GM12878 (cell line): ENCODE data around the gene RRP12. TPM values are rescaled to one million over a fixed set of nuclear protein-coding genes. Genes with fewer than 3 reads are reported as not detected.

Source experiments
- ATAC-seq: fragments of 200-7000 bp; cut with Tn5 transposase; 3 replicates; pipeline ENCODE4 v1.9.1; 2020; ENCODE audit warnings: mild to moderate bottlenecking, moderate library complexity
- BruUV-seq: library from RNA; stranded (reverse); fragments of 400-500 nt; replicated peaks from 2 replicates; lab custom pipeline; 2021; lab: Mats Ljungman, UMichigan
- CTCF ChIA-PET: fragments of 300-600 bp; sonication (Branson Sonifier 250); formaldehyde crosslinking; extraction: SDS; loops from one replicate; lab custom pipeline; 2021; ENCODE audit warnings: inconsistent platforms; lab: Yijun Ruan, JAX
- POLR2A ChIA-PET: fragments of 350-600 bp; formaldehyde crosslinking; extraction: SDS; loops from one replicate; lab custom pipeline; 2021; ENCODE audit warnings: inconsistent platforms; lab: Charles Lee
- RAD21 ChIA-PET: fragments of 300-600 bp; sonication (Branson Sonifier 250); formaldehyde crosslinking; loops from one replicate; lab custom pipeline; 2023; ENCODE audit warnings: antibody characterized with exemption; ENCODE audit not compliant: unreplicated experiment; lab: Charles Lee
- SMC1A ChIA-PET: fragments of 300-600 bp; sonication (Branson Sonifier 250); formaldehyde crosslinking; loops from one replicate; lab custom pipeline; 2023; ENCODE audit not compliant: unreplicated experiment, uncharacterized antibody; lab: Charles Lee
- DNase-seq: peaks from one replicate; pipeline ENCODE4 v3.0.0-alpha.2; 2011; ENCODE audit warnings: low read depth, low spot score
- FAIRE-seq: peaks from 3 replicates; lab custom pipeline; 2011; peaks lifted over from hg19 to GRCh38; lab: Jason Lieb, UNC
- H2AFZ ChIP-seq: 2 replicates; pipeline ENCODE4 v1.6.0; 2011; ENCODE audit warnings: low read depth, low read length, control low read depth; ENCODE audit not compliant: control insufficient read depth
- H3K27ac ChIP-seq: 2 replicates; pipeline ENCODE4 v1.5.1; 2011; ENCODE audit warnings: control low read depth; ENCODE audit not compliant: control insufficient read depth, insufficient read depth
- H3K27me3 ChIP-seq, 2 experiments: replicated peaks in 1 of 2; 2 replicates each; pipeline versions ENCODE4 v1.6.0 to v1.6.1; 2011; ENCODE audit warnings: low read length in 1 of 2; ENCODE audit not compliant: control insufficient read depth in 2 of 2, insufficient read depth in 2 of 2
- H3K36me3 ChIP-seq, 2 experiments: 2 replicates each; pipeline ENCODE4 v1.5.1; 2011; ENCODE audit warnings: low read length in 1 of 2; ENCODE audit not compliant: control insufficient read depth in 2 of 2, insufficient read depth in 2 of 2
- H3K4me1 ChIP-seq: 2 replicates; pipeline ENCODE4 v1.6.1; 2011; ENCODE audit warnings: mild to moderate bottlenecking, low read length, moderate library complexity, mixed read lengths; ENCODE audit not compliant: control insufficient read depth, insufficient read depth
- H3K4me2 ChIP-seq: 2 replicates; pipeline ENCODE4 v1.6.0; 2011; ENCODE audit warnings: control low read depth; ENCODE audit not compliant: control insufficient read depth, insufficient read depth
- H3K4me3 ChIP-seq: fragments of 200-600 bp; sonication (generic); 2 replicates; pipeline ENCODE4 v1.5.1; 2016
- H3K79me2 ChIP-seq: 2 replicates; pipeline ENCODE4 v1.6.0; 2011; ENCODE audit warnings: low read length; ENCODE audit not compliant: control insufficient read depth, insufficient read depth
- H3K9ac ChIP-seq: 2 replicates; pipeline ENCODE4 v1.8.0; 2011; ENCODE audit warnings: low read length, control low read depth, mixed read lengths; ENCODE audit not compliant: control insufficient read depth, insufficient read depth
- H3K9me3 ChIP-seq: replicated peaks from 3 replicates; pipeline ENCODE4 v1.5.1; 2011; ENCODE audit warnings: mild to moderate bottlenecking, low read length; ENCODE audit not compliant: control insufficient read depth, insufficient read depth
- H4K20me1 ChIP-seq: 2 replicates; pipeline ENCODE4 v1.6.0; 2011; ENCODE audit not compliant: control insufficient read depth, insufficient read depth
- ATF7 ChIP-seq: fragments of 450-650 bp; IDR thresholded peaks from 2 replicates; pipeline ENCODE4 v1.6.1; 2016; ENCODE audit warnings: low read depth, mild to moderate bottlenecking
- BHLHE40 ChIP-seq, 2 experiments: fragments of 450-650 bp in 1 of 2; IDR thresholded peaks; 2 replicates each; pipeline ENCODE4 v1.6.1; 2011 to 2017; ENCODE audit warnings: low read depth in 2 of 2, borderline replicate concordance in 1 of 2, improper control_type of control experiment in 1 of 2, low read length in 1 of 2, mild to moderate bottlenecking in 1 of 2
- BMI1 ChIP-seq: fragments of 450-650 bp; IDR thresholded peaks from 2 replicates; pipeline ENCODE4 v1.6.1; 2016; ENCODE audit warnings: mild to moderate bottlenecking, moderate library complexity, borderline replicate concordance
- CREB1 ChIP-seq: IDR thresholded peaks from 2 replicates; pipeline ENCODE4 v1.6.1; 2012; ENCODE audit warnings: low read depth, mild to moderate bottlenecking, inconsistent platforms
- GATAD2B ChIP-seq: fragments of 450-650 bp; conservative IDR thresholded peaks from 2 replicates; pipeline ENCODE4 v1.6.1; 2017; ENCODE audit warnings: low read depth, mild to moderate bottlenecking, moderate library complexity
- POLR2AphosphoS2 ChIP-seq: IDR thresholded peaks from 2 replicates; pipeline ENCODE4 v1.6.1; 2011; ENCODE audit warnings: low read depth, mild to moderate bottlenecking, low read length, improper control_type of control experiment, moderate library complexity
- RAD21 ChIP-seq: IDR thresholded peaks from 2 replicates; pipeline ENCODE4 v1.6.1; 2011; ENCODE audit warnings: mild to moderate bottlenecking, low read depth, low read length, moderate library complexity; ENCODE audit not compliant: insufficient read depth
- STAT3 ChIP-seq: IDR thresholded peaks from 2 replicates; pipeline ENCODE4 v1.6.1; 2011; ENCODE audit warnings: low read depth, low read length, improper control_type of control experiment
- SUPT20H ChIP-seq: IDR thresholded peaks from 2 replicates; pipeline ENCODE4 v1.6.1; 2011; ENCODE audit warnings: low read depth, mild to moderate bottlenecking, low read length, moderate library complexity, borderline replicate concordance; ENCODE audit not compliant: control insufficient read depth
- TBL1XR1 ChIP-seq: IDR thresholded peaks from 2 replicates; pipeline ENCODE4 v1.6.1; 2012; ENCODE audit warnings: low read depth, low read length, improper control_type of control experiment
- ZBED1 ChIP-seq: IDR thresholded peaks from 2 replicates; pipeline ENCODE4 v1.6.1; 2016; ENCODE audit warnings: borderline replicate concordance
- ZNF384 ChIP-seq: IDR thresholded peaks from 2 replicates; pipeline ENCODE4 v1.6.1; 2012; ENCODE audit warnings: low read depth, mild to moderate bottlenecking, low read length, improper control_type of control experiment, borderline replicate concordance
- WGBS: methylation state at CpG from one replicate; pipeline ENCODE4 v1.1.6; 2016; ENCODE audit warnings: low lambda C conversion rate; ENCODE audit not compliant: insufficient replicate concordance, insufficient coverage; ENCODE audit errors: missing lambda C conversion rate; 5-methylcytosine and 5-hydroxymethylcytosine counted together
- in situ Hi-C: fragments of 300-500 bp; cut with MboI; formaldehyde crosslinking; loops from 9 replicates; pipeline ENCODE4 v1.14.3; 2018; ENCODE audit warnings: mixed read lengths
- intact Hi-C: fragments of 100-400 bp; cut with micrococcal nuclease; formaldehyde crosslinking; loops from one replicate; pipeline ENCODE4 v1.14.2; 2022; ENCODE audit not compliant: unreplicated experiment
- polyA plus RNA-seq, 11 experiments: library from polyadenylated mRNA; depleted of rRNA in 4 of 11; unstranded in 6 of 11; stranded (reverse) in 5 of 11; fragments of >200 nt; fragmentation: Nextera tagmentation in 4 of 11; fragmentation: Illumina TruSeq in 1 of 11; extraction: Ambion mirVana in 4 of 11; extraction: Trizol in 1 of 11; gene quantifications; 1 replicate in 1 of 11; 2 replicates in 10 of 11; pipeline versions ENCODE4 v1.2.1 to v1.2.3, GENCODE V29; 2011 to 2016; ENCODE audit warnings: inconsistent platforms in 2 of 11, missing spikeins in 2 of 11, low read depth in 1 of 11
- total RNA-seq, 4 experiments: library from RNA; depleted of rRNA in 3 of 4; stranded (reverse); fragments of >200 nt in 3 of 4; fragmentation: Illumina TruSeq in 1 of 4; extraction: Trizol in 1 of 4; gene quantifications; 2 replicates each; pipeline versions ENCODE4 v1.2.1 to v1.2.3, GENCODE V29; 2013 to 2021
- TF ChIP-seq, protein P1 (sequence below): fragments of 450-650 bp; IDR thresholded peaks from 2 replicates; pipeline ENCODE4 v1.6.1; 2016; ENCODE audit warnings: mild to moderate bottlenecking, moderate library complexity, borderline replicate concordance
- TF ChIP-seq, protein P2 (sequence below): IDR thresholded peaks from 2 replicates; pipeline ENCODE4 v1.6.1; 2012; ENCODE audit warnings: low read length, inconsistent platforms
- TF ChIP-seq, protein P3 (sequence below): fragments of 450-650 bp; IDR thresholded peaks from 2 replicates; pipeline ENCODE4 v1.6.1; 2017; ENCODE audit warnings: antibody characterized with exemption, mild to moderate bottlenecking, moderate library complexity

The RRP12 gene
- total and polyA plus RNA-seq, 10 of the 15 experiments (the other 5 are each of a cell fraction or from before 2014, with no cell fraction given) = 5.3 to 48.7 (median 16.8) TPM

DNA sequence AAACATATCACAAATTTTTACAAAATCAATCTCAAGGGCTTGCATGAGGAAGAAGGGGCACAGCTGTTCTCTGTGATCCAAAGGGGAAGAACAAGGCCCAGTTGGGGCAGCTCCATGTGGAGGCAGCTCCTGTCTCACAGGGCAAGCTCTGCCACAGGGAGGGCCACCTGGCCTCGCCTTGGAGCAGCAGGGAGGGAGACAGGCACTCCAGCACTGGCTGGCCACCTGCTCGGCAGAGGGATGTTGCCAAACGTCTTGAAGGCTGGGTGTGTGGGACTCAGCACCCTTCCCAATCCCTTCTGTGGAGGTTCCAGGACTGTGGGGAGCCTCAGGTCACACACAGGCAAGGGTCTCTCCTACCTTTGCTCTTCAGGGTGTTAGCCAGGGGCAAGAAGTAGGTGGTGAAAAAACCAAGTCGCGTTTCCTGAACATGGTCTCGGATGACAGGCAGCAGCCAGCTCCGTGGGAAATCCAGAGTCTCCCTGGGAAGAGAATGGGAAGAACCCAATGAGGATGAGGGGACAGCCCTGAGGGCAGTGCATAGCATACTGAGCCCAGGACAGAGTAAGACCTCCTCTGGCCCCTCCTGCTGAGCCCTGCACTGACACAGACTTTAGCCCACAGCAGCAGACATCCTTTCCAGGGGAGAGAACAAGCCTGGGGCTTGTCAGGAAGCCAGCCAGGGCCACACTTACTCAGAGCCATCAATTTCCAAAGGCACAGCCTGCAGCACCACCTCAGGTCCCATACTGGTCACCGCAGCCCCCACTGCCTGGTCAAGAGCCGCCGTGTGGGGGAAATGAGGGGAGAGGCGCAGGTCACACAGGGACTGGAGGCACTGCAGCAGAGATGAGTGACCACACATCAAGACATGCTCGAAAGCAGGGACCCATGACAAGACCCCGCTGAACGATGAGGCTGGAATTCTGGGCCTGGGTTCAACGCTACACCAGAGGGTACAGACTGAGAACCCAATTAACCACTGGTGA is 21.9 kb downstream of the RRP12 start:
- no peak overlapping the region for H3K4me3 ChIP-seq
- RAD21 ChIA-PET = no interaction called here
- no peak overlapping the region for H3K4me2 ChIP-seq
- H3K27ac ChIP-seq = no peak overlapping the region
- no peak overlapping the region for H2AFZ ChIP-seq
- no peaks in the 10 kb centered on the region for H3K27me3 ChIP-seq
- POLR2A ChIA-PET = no interaction called here
- ATAC-seq = no peak
- no peaks in the 10 kb centered on the region for H4K20me1 ChIP-seq
- no peak for FAIRE-seq
- intact Hi-C loops (no loop called here), in situ Hi-C loops (no loop called here)
- no TSS peak for BruUV-seq
- SMC1A ChIA-PET = no interaction called here
- no peaks in the 10 kb centered on the region for H3K9me3 ChIP-seq
- CTCF ChIA-PET = no interaction called here
- H3K36me3 ChIP-seq = peaks cover 7 to 16% of the 10 kb centered on the region in 2 experiments; a peak in 3 of 4 replicates
- 94% methylated on average over 15 of the region's 15 CpGs for WGBS
- H3K9ac ChIP-seq = no peak overlapping the region
- DNase-seq = no peak
- H3K4me1 ChIP-seq = no peaks in the 10 kb centered on the region
- no peaks in the 10 kb centered on the region for H3K79me2 ChIP-seq
- TF ChIP-seq ATF7 (no peak), POLR2AphosphoS2 (no peak), ZNF384 (no peak), GATAD2B (no peak), SUPT20H (no peak), ZBED1 (no peak), TBL1XR1 (no peak), RAD21 (no peak), BHLHE40 (IDR thresholded peaks at IDR 0.05; ENCODE audit: borderline replicate concordance in 1 of 2, low read depth in 2 of 2, low read length in 1 of 2) (no peak), CREB1 (no peak), BMI1 (no peak), STAT3 (no peak)
- TF ChIP-seq, protein P1, sequence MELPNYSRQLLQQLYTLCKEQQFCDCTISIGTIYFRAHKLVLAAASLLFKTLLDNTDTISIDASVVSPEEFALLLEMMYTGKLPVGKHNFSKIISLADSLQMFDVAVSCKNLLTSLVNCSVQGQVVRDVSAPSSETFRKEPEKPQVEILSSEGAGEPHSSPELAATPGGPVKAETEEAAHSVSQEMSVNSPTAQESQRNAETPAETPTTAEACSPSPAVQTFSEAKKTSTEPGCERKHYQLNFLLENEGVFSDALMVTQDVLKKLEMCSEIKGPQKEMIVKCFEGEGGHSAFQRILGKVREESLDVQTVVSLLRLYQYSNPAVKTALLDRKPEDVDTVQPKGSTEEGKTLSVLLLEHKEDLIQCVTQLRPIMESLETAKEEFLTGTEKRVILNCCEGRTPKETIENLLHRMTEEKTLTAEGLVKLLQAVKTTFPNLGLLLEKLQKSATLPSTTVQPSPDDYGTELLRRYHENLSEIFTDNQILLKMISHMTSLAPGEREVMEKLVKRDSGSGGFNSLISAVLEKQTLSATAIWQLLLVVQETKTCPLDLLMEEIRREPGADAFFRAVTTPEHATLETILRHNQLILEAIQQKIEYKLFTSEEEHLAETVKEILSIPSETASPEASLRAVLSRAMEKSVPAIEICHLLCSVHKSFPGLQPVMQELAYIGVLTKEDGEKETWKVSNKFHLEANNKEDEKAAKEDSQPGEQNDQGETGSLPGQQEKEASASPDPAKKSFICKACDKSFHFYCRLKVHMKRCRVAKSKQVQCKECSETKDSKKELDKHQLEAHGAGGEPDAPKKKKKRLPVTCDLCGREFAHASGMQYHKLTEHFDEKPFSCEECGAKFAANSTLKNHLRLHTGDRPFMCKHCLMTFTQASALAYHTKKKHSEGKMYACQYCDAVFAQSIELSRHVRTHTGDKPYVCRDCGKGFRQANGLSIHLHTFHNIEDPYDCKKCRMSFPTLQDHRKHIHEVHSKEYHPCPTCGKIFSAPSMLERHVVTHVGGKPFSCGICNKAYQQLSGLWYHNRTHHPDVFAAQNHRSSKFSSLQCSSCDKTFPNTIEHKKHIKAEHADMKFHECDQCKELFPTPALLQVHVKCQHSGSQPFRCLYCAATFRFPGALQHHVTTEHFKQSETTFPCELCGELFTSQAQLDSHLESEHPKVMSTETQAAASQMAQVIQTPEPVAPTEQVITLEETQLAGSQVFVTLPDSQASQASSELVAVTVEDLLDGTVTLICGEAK = no peak
- TF ChIP-seq, protein P2, sequence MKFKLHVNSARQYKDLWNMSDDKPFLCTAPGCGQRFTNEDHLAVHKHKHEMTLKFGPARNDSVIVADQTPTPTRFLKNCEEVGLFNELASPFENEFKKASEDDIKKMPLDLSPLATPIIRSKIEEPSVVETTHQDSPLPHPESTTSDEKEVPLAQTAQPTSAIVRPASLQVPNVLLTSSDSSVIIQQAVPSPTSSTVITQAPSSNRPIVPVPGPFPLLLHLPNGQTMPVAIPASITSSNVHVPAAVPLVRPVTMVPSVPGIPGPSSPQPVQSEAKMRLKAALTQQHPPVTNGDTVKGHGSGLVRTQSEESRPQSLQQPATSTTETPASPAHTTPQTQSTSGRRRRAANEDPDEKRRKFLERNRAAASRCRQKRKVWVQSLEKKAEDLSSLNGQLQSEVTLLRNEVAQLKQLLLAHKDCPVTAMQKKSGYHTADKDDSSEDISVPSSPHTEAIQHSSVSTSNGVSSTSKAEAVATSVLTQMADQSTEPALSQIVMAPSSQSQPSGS = no peak
- TF ChIP-seq, protein P3, sequence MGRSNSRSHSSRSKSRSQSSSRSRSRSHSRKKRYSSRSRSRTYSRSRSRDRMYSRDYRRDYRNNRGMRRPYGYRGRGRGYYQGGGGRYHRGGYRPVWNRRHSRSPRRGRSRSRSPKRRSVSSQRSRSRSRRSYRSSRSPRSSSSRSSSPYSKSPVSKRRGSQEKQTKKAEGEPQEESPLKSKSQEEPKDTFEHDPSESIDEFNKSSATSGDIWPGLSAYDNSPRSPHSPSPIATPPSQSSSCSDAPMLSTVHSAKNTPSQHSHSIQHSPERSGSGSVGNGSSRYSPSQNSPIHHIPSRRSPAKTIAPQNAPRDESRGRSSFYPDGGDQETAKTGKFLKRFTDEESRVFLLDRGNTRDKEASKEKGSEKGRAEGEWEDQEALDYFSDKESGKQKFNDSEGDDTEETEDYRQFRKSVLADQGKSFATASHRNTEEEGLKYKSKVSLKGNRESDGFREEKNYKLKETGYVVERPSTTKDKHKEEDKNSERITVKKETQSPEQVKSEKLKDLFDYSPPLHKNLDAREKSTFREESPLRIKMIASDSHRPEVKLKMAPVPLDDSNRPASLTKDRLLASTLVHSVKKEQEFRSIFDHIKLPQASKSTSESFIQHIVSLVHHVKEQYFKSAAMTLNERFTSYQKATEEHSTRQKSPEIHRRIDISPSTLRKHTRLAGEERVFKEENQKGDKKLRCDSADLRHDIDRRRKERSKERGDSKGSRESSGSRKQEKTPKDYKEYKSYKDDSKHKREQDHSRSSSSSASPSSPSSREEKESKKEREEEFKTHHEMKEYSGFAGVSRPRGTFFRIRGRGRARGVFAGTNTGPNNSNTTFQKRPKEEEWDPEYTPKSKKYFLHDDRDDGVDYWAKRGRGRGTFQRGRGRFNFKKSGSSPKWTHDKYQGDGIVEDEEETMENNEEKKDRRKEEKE = no peak
